Kidney capillary endothelial cell (primary cell): ENCODE results near the gene CALN1.
"Not testable (repeated sequence)": the region's sequence is repeated elsewhere in the genome, so short reads cannot be mapped to it uniquely, and the experiment has no call there.

Experiments used
- DNase-seq: peaks from one replicate; pipeline ENCODE4 v3.0.0-alpha.2; 2018; ENCODE audit warnings: low spot score

Gene CALN1

GRCh38 chr7:71974611-71975010 is 437.5 kb downstream of the CALN1 start:
- no peak for DNase-seq

DNA sequence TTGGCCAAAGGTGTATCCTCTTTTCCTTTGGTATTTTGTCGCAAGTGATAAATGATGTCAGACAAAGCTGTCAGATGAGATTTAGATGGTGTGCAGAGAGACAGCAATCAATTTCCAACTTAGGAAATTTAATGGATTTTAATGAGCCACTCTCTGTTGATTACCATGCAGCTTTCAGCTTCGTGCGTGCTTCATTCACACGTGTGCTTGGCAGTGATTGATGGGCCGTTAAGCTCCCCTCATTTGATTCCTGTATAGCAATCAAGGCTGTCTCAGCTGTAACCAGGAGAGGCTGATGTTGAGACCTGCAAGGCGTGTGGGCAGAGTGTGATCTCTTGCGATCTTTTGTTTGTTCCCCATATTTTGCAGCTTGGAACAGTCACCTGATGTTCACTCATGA is 439.6 kb downstream of the CALN1 start:
- no peak for DNase-seq

DNA sequence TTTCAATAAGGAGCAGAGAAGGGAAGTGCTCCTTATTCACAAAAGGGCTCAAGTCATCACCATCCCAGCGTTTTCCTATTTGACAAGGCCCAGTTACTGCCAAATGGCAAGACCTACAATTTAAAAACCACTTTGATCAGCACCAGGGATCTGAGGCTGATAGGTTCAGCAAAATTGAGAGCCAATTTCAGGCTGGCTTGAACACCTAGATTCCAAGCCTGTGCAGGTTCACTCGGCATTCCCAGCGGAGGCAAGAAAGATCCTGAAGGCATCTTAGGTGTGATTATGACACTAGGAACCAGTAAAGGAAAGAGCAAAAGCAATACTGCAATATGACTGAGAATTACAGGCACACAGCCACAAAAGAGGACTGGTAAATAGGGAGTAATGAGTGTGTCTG is 441.4 kb downstream of the CALN1 start:
- DNase-seq = no peak

- DNase-seq = no peak
Measured at GRCh38 chr7:71962636-71963035, 449.5 kb downstream of the CALN1 start.

GRCh38 chr7:71961283-71961682 is 450.9 kb downstream of the CALN1 start:
- no peak for DNase-seq

DNA sequence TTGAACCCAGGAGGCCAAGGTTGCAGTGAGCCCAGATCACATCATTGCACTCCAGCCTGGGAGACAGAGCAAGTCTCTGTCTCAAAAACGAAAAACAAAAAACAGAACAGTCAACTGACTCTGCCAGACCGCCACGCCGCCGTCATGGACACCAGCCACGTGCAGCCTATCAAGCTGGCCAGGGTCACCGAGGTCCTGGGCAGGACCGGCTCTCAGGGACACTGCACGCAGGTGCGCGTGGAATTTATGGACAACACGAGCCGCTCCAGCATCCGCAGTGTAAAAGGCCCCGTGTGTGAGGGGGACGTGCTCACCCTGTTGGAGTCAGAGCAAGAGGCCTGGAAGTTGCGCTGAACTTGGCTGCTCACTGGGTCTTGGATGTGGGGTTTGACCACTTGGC is 470.0 kb downstream of the CALN1 start:
- DNase-seq = no peak

DNA sequence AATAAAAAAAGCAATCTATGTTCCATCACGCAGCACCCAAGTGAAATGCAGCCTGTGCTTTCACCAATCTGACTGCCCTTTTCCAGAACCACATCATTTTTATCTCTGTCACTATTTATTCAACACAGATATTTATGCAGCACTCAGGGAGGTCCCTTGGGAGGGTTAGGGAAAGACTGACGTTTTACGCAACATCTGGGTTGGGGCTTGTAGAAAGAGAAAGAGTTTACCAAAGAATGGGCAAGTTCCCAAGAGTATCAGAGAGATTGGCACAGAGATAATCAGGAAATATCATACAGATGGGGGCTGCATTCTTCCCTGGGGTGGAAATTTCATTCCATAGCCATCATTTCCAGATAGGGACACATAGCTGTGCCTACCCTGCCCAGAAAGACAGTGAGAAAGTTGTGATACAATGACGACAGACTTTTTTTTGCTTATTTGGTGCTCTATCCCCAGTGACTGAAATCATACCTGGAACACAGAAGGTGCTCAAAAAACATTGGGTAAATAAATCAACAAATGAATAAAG is 474.2 kb downstream of the CALN1 start:
- no peak for DNase-seq

DNA sequence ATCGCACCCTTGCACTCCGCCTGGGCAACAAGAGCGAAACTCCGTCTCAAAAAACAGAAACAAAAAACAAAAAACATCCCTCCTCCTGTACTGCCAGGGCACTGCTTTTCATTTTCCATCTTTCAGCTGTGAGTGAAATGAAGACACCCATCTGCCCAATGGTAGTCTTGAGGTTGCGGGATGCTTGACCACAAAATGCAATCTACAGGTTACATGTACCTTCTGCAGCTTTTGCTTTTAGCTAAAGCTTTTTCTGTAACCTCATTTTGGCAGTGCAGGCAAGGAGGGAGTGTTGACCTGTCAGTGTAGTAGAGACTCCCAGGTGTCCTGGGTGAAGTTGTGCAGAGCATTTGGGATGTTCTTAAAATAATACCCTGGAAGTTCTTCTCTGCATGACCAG is 476.5 kb downstream of the CALN1 start:
- no peak for DNase-seq

DNA sequence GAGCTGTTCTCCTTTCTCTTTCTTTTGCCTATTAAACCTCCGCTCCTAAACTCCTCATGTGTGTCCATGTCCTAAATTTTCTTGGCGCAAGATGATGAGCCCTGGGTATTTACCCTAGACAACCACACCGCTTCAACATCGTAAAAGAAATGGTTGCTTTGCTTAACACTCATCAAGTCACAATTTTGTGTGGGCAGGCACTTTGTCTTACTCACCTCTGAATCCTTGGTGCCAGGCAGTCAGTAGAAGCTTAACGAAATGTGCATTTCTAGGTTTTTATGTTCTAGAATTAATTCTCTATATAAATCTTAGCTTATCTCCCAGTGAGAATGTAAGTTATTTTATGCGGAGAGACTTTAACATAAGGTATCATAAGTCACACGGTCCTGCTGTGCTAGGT is 478.7 kb downstream of the CALN1 start:
- DNase-seq = no peak

- no peak for DNase-seq
Measured at GRCh38 chr7:71925663-71926062, 486.5 kb downstream of the CALN1 start.

DNA sequence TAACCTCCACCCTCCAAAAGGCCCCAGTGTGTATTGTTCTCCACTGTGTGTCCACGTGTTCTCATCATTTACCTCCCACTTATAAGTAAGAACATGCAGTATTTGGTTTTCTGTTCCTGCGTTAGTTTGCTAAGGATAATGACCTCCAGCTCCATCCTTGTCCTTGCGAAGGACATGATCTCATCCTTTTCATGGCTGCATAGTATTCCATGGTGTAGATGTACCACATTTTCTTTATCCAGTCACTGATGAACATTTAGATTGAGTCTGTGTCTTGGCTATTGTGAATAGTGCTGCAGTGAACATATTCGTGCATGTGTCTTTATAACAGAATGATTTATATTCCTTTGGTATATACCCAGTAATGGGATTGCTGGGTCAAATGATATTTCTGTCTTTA is 497.9 kb downstream of the CALN1 start:
- not testable (repeated sequence) for DNase-seq

- no peak for DNase-seq
Measured at GRCh38 chr7:71912476-71912875, 499.7 kb downstream of the CALN1 start.

DNA sequence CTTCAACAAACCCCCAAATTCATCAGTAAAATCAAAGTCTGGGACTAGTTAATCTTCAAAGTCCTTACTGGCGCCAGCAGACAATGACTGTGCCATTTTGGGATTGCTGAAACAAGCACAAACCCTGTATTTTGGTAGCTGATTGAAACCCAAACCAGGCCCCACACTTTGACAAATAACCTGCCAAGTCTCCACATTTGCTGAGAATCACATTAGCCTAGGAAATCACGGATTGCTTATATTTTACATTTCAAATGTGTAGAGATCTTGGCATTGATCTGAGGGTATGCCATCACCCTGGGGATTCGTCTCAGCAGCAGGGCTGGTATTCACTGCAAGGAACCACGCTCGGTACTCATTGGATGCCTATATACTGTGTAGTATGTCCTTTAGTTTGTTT is 501.1 kb downstream of the CALN1 start:
- no peak for DNase-seq

DNA sequence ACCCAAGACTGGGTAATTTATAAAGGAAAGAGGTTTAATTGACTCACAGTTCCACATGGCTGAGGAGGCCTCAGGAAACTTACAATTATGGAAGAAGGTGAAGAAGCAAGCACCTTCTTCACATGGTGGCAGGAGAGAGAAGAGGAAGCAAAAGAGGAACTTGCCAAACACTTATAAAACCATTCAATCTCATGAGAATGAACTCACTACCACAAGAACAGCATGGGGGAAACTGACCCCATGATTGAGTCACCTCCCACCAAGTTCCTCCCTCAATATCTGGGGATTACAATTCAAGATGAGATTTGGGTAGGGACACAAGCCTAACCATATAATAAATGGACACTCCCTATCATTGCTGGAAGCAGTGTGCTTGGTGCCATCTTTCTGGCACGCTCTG is 506.3 kb downstream of the CALN1 start:
- DNase-seq = no peak

DNA sequence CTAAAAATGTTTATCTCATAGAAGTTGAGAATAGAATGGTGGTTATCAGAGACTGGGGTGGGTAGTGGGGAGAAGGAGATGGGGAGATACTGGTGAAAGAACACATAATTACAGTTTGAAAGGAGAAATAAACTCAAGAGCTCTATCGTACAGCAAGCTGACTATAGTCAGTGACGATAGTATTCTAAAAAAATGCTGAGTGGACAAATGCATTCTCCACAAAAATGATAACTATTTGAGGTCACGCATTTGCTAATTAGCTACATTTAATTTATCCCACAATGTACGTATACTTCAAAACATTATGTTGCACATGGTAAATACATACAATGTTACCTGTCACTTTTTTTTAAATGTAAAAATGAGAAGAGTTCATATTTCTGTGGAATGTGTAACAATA is 507.7 kb downstream of the CALN1 start:
- DNase-seq = no peak

DNA sequence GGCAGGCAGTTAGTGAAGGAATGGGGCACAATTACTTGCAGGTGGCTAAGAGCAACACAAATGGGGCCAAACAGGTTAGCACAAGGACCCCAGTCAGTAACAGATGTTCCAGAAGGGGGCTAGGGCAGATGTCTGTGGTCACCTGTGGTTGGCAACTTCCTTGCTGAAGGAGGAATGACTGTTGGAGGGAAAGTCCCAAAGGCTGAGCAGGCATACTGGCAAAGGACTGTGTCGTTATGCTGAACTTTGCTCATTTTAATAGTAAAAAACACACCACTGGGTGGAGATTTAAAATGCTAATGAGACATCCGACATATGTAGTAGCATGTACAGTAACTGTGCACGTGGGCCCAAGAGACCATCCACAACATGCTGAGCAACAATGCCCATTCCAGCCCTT is 511.6 kb downstream of the CALN1 start:
- no peak for DNase-seq

GRCh38 chr7:71896535-71896934 is 515.6 kb downstream of the CALN1 start:
- no peak for DNase-seq

DNA sequence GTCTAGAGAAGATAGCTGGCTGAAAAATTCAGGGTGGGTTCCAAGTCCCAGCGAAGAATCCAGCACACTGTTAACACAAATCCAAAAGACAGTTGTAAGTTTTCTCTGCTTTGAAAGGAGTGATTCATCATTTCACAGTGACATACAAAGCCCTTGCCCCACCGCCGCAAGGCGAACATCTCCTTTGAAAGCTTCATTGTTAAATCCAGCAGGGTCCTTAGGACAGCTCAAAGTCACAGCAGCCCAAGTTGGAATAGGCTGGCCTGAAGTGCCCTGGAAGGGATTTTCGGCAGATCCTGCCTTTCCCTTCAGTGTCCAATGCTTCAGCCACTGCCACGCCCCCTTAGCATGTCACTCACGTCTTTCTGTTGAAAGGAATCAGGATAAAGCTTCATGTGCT is 526.1 kb downstream of the CALN1 start:
- DNase-seq = no peak

DNA sequence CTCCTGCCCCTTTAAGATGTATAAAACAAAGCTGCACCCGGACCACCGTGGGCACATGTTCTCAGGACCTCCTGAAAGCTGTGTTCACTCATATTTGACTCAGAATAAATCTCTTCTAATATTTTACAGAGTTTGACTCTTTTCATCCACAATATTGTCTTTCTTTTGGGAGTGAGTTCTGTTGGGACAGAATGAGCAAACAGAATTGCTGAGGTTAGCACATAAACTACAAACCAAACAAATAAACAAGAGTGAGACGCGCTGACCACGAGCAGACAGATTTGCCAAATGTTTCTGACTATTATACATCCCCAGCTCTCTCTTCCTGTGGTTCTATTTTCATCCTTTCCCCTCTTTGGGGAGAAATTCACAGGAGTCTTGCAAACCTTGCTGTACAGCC is 526.7 kb downstream of the CALN1 start:
- no peak for DNase-seq

- no peak for DNase-seq
Measured at GRCh38 chr7:71883415-71883814, 528.7 kb downstream of the CALN1 start.

DNA sequence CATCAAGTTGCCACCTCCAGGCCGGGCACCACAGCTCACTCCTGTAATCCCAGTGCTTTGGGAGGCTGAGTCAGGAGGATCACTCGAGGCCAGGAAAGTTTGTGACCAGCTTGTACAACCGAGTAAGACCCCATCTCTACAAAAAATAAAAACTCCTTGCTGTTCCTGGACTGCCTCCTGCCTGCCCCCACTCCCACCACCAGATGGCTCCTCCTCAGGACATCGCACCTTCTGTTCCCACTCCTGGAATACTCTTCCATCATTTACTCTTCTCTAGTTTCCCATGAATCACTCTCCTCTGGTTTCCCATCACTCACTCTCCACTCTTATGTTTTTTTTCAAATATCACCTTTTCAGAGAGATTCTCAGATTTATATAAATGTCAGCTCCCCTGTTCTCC is 540.7 kb downstream of the CALN1 start:
- no peak for DNase-seq

- DNase-seq = no peak
Measured at GRCh38 chr7:71870812-71871211, 541.3 kb downstream of the CALN1 start.

GRCh38 chr7:71868797-71869196 is 543.3 kb downstream of the CALN1 start:
- peak; percentile 54 for DNase-seq

DNA sequence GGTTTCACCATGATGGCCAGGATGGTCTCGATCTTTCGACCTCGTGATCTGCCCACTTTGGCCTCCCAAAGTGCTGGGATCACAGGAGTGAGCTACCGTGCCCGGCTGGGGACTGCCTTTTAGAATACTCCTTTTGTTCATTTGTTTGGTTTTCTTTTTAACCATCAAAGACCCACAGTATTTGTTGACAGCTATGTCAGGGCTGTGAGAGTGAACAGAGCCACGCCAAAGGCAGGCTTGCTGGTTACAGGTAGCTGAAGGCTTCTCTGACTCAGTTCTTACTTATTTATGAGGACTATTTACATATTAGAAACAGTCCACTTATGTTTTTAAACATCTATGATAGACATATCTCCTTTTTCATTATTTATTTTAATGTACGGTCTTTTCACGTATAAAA is 544.5 kb downstream of the CALN1 start:
- DNase-seq = no peak

- DNase-seq = no peak
Measured at GRCh38 chr7:71865172-71865571, 547.0 kb downstream of the CALN1 start.
